ENCODE data around the gene SATB1. TPM values are rescaled to one million over a fixed set of nuclear protein-coding genes. Genes with fewer than 3 reads are reported as not detected.
A peak's percentile ranks its signal among the peaks of the same experiment; 100 is the strongest.
"Not testable (repeated sequence)": the region's sequence is repeated elsewhere in the genome, so short reads cannot be mapped to it uniquely, and the experiment has no call there.

Gene SATB1
- total RNA-seq, 1 experiment from 2014 or later: 0.72 TPM

DNA sequence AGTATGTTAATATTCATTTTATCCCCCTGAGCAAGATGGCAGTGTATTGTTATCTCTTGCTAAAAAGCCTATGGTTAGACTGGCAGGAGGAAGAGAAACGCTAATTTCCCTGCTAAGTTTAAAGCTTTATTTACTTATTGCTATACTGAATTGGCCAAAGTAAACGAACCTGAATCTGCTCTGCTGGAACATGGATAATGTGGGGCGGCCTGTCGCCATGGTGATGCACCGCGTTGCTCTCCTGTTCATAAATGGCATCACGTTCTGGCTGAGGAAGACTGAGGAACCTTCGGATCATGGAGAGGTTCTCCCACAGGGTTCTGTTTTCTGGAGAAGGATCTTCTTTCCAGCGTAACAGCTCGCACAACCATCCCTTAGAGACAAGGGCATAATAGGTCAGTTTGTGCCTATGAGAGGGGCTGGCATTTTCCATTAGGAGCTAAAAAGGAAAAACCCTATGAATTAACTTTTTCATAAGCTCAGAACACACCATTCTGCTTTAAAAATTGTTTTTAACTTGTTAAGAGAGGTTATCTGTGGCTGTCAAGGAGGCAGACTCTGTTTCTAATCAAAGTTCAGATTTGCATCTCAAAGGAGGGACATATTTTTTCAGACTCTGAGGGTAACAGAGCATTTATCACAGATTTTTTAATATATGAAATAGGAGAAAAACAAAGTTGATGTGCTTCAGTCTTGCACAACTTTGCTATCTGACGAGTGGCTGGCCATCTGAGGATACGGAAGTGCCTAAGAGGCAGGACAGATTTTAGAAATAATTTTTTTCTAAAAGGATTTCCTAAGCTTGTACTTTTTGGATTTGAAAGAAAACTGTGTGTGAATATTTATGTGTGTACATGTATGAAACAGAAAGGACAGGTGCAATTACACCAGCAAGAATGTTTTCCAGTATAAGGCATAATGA lies 73.1 kb downstream of the SATB1 start:
- no peak for DNase-seq (ENCODE audit: low read depth)

DNA sequence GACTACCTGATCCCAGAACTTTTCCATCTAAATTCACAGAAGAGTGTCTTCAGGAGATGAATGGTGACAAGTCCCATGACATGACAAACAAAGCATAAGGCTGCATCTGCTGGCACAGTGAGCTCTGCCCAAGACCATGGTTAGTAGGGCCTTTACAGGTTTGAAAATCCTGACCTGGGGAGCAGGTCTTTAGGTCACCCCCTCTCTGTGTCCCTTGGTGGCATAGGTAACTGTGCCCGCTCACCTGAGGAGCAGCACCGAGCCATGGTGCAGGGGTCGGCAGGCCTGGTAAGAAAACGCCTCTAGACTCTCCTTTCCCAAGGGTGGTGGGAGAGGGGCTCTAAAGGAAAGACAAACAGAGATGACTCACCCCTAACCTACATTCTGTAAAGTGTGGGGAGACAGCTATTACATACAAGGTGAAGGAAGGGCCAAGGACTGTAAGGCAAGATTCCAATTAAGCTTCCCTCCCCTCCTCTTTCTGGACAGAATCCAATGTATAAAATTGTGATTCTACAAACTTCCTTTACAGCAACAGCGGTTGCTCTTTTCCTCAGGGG lies 74.0 kb downstream of the SATB1 start:
- DNase-seq (ENCODE audit: low read depth): no peak

DNA sequence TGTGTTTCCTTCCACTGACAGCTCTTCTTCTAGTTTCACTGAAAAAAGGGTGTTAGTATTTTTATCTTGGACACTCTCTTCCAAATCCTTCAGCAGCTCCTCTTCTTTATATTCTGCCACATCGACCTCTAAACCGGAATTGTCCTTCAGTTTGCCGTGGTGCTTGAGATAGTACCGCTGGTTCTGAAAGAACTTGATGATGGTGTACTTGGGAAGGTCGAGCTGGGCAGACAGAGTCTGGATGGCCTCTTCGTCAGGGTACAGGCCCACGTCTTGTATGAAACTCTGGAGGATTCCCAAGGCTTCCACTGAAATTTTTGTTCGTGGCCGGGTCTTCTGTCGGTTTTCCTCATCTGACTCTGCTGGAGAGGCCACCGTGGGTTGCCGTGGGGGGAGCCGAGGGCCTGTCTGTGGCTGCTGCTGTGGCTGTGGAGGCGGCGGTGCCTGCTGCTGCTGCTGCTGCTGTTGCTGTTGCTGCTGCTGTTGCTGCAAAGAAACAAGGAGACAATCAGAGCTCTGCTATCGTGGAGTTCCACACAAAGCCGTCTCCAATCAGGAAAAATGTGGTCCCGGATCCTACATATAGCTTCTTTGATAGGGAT lies 75.8 kb downstream of the SATB1 start:
- DNase-seq (ENCODE audit: low read depth): no peak

GRCh38 chr3:18346097-18346496 lies 79.0 kb downstream of the SATB1 start:
- no peak for DNase-seq (ENCODE audit: low read depth)

- no peak for DNase-seq (ENCODE audit: low read depth)
These were observed 80.1 kb downstream of the SATB1 start for GRCh38 chr3:18345015-18345367.

DNA sequence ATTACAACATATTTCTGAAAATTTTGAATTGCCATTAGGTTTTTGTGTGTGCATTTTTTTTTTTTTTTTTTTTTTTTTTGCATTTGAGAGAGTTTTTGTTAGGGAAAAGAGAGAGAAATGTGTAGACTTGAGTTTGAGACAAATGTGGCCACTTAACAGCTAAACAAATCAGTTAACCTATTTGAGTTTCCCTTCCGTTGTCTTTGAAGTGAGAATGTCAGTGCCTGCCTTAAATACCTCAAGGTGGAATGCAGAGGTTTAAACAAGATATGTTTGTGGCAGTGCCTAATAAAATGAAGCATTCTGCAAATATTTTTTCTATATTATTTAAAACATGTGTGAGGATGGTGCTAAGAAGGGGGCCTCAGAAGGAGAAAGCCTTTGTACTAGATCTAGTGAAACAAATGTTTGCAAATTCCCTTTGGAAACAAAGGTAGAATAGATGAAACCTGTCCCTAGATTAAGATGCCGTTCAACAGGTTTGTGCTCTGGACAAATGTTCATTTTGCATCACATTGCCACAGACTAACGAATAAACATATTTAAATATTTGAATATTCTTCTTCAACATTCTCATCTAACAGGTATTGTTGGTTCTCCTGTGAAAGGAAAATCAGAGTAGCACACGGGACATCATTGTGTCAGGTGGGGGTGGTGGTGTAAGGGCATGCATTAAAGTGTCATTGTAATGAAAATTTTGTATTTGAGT lies 80.7 kb downstream of the SATB1 start:
- no peak for DNase-seq (ENCODE audit: low read depth)

DNA sequence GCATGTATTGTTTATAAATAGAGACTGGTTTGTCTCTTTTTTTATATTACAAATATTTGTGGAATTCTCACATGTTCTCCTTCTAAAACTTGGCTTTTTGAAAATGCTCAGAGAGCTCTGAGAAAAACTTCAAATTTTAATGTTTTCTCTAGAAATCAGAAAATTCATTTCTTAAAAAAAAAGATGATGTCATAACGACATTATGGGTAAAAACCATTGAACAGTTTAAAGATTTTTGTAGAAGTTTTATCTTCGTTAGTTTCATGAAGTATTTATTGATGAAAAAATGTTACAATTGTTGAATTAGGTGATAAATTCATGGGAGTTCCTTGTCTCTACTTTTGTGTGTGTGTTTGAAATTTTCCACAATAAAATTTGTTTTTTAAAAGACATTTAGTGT lies 81.3 kb downstream of the SATB1 start:
- no peak for DNase-seq (ENCODE audit: low read depth)

GRCh38 chr3:18338827-18339514 lies 86.2 kb downstream of the SATB1 start:
- no peak for DNase-seq (ENCODE audit: low read depth)

DNA sequence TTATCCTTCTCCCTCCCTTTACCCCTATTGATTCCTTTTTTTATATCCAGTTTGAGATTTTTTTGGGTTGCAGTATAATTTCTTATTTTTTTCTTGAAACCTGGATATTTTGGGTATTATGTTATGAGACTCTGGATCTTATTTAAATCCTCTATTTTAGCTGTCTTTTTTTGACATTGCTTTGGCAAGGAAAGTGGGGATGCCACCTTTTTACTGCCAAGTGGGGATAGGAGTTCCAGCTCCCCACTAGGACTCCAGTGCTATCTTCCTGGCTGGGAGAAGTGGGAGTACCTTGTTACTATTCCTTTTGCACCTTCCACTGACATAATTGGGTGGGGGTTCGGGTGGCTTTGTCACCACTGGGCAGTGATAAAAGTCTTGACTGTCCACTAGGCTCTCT lies 87.9 kb downstream of the SATB1 start:
- DNase-seq (ENCODE audit: low read depth): no peak

DNA sequence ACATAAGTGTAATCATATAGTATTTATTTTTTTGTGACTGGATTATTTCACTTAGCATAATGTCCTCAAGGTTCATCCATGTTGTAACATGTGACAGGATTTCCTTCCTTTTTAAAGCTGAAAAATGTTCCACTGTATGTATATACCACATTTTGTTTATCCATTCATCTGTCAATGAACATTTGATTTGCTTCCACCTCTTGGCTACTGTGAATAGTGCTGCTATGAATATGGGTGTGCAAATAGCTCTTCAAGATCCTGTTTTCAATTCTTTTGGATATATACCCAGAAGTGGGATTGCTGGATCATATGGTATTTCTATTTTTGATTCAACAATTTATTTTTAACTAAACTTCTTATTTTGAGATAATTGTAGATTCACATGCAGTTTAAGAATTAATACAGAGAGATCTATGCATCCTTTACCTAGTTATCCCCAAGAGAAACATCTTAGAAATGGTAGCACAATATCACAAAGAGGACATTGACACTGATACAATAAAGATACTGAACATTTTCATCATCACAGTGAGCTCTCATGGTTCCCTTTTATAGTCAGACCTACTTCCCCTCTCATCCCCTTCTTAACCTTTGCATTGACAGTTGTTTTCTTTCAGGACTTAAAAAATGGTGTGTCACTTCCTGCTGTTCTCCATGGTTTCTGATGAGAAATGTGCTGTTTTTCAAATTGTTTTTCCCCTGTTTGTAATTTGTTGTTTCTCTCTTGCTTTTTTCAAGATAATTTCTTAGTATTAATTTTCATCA lies 90.1 kb downstream of the SATB1 start:
- DNase-seq (ENCODE audit: low read depth): no peak

- DNase-seq (ENCODE audit: low read depth): not testable (repeated sequence)
These were observed 94.2 kb downstream of the SATB1 start for GRCh38 chr3:18330772-18331441.

- no peak for DNase-seq (ENCODE audit: low read depth)
These were observed 117.0 kb downstream of the SATB1 start for GRCh38 chr3:18308096-18308650.

GRCh38 chr3:18307529-18307928 lies 117.6 kb downstream of the SATB1 start:
- DNase-seq (ENCODE audit: low read depth): no peak

- DNase-seq (ENCODE audit: low read depth): peak; percentile 62
These were observed 122.6 kb downstream of the SATB1 start for GRCh38 chr3:18302517-18302916.

GRCh38 chr3:18301781-18302180 lies 123.4 kb downstream of the SATB1 start:
- DNase-seq (ENCODE audit: low read depth): no peak

GRCh38 chr3:18300916-18301315 lies 124.2 kb downstream of the SATB1 start:
- no peak for DNase-seq (ENCODE audit: low read depth)

DNA sequence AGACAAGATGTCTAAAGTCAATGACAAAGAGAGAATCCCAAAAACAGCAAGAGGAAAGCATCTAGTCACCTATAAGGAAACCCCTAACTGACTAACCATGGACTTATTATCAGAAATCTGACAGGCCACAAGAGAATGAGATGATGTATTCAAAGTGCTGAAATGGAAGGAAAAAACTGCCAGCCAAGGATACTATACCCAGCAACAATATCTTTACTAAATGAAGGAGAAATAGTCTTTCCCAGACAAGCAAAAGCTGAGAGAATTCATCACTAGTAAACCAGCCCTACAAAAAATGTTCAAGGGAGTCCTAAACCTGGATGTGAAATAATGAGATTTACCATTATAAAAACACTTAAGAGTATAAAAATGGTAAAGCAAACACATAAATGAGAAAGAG lies 128.0 kb downstream of the SATB1 start:
- no peak for DNase-seq (ENCODE audit: low read depth)

All from RPMI7951 (cell line).